Endothelial cell of umbilical vein (primary cell): Measurements from ENCODE around the gene SLC43A1. TPM values are rescaled to one million over a fixed set of nuclear protein-coding genes. Genes with fewer than 3 reads are reported as not detected.
A peak's percentile ranks its signal among the peaks of the same experiment; 100 is the strongest.

Experiments used
- BruUV-seq: library from RNA; stranded (reverse); fragments of 400-500 nt; replicated peaks from 2 replicates; lab custom pipeline; 2021; lab: Mats Ljungman, UMichigan
- CTCF ChIA-PET: fragments of 300-600, 350-600 bp; sonication (Branson Sonifier 250); formaldehyde crosslinking; loops from one replicate; lab custom pipeline; 2021; ENCODE audit warnings: antibody characterized with exemption, inconsistent platforms; lab: Charles Lee
- POLR2A ChIA-PET: fragments of 300-600, 350-600 bp; sonication (Branson Sonifier 250); formaldehyde crosslinking; loops from one replicate; lab custom pipeline; 2021; ENCODE audit warnings: antibody characterized with exemption, inconsistent platforms; lab: Charles Lee
- DNase-seq: peaks from one replicate; pipeline ENCODE4 v3.0.0-alpha.2; 2011; ENCODE audit warnings: low read depth, low spot score
- FAIRE-seq: peaks from 2 replicates; lab custom pipeline; 2011; peaks lifted over from hg19 to GRCh38; lab: Jason Lieb, UNC
- H2AFZ ChIP-seq: 2 replicates; pipeline ENCODE4 v1.6.0; 2012; ENCODE audit warnings: low read depth, low read length, control low read depth, inconsistent platforms
- H3K27ac ChIP-seq: 2 replicates; pipeline ENCODE4 v1.5.1; 2011; ENCODE audit warnings: low read depth, mild to moderate bottlenecking, control low read depth, low read length, moderate library complexity; ENCODE audit not compliant: insufficient read depth
- H3K27me3 ChIP-seq, 2 experiments: 2 replicates each; pipeline versions ENCODE4 v1.6.0 to v1.6.1; 2011; ENCODE audit warnings: low read length in 2 of 2, mixed read lengths in 1 of 2; ENCODE audit not compliant: control insufficient read depth in 2 of 2, insufficient read depth in 2 of 2
- H3K36me3 ChIP-seq, 2 experiments: 2 replicates in 1 of 2; 3 replicates in 1 of 2; pipeline ENCODE4 v1.5.1; 2011; ENCODE audit warnings: low read length in 2 of 2, mild to moderate bottlenecking in 1 of 2, moderate library complexity in 1 of 2; ENCODE audit not compliant: control insufficient read depth in 2 of 2, insufficient read depth in 2 of 2; ENCODE audit errors: extremely low read depth in 1 of 2
- H3K4me1 ChIP-seq: 3 replicates; pipeline ENCODE4 v1.5.1; 2011; ENCODE audit warnings: mild to moderate bottlenecking, low read length; ENCODE audit not compliant: control insufficient read depth, insufficient read depth; ENCODE audit errors: extremely low read depth
- H3K4me2 ChIP-seq: 2 replicates; pipeline ENCODE4 v1.6.1; 2011; ENCODE audit warnings: low read length, control low read depth, mixed read lengths; ENCODE audit not compliant: insufficient read depth
- H3K4me3 ChIP-seq, 3 experiments: fragments of 200-600 bp in 1 of 3; sonication (generic), shearing (Covaris generic) in 1 of 3; replicated peaks in 1 of 3; 2 replicates each; pipeline ENCODE4 v1.5.1; 2011 to 2016; ENCODE audit warnings: control low read depth in 3 of 3, low read length in 3 of 3, mild to moderate bottlenecking in 2 of 3, inconsistent platforms in 1 of 3, low read depth in 1 of 3, moderate library complexity in 1 of 3; ENCODE audit not compliant: insufficient read depth in 1 of 3
- H3K79me2 ChIP-seq: 2 replicates; pipeline ENCODE4 v1.6.0; 2012; ENCODE audit warnings: low read length, inconsistent platforms; ENCODE audit not compliant: control insufficient read depth, insufficient read depth
- H3K9ac ChIP-seq: replicated peaks from 2 replicates; pipeline ENCODE3; 2011; ENCODE audit warnings: low read length, control low read depth; ENCODE audit not compliant: insufficient read depth; ENCODE audit errors: extremely low read depth
- H3K9me1 ChIP-seq: replicated peaks from 3 replicates; pipeline ENCODE4 v1.6.0; 2011; ENCODE audit warnings: mild to moderate bottlenecking, low read length; ENCODE audit not compliant: control insufficient read depth, insufficient read depth; ENCODE audit errors: extremely low read depth
- H3K9me3 ChIP-seq: replicated peaks from 2 replicates; pipeline ENCODE4 v1.5.1; 2012; ENCODE audit warnings: low read length, inconsistent platforms; ENCODE audit not compliant: control insufficient read depth, insufficient read depth
- H4K20me1 ChIP-seq: replicated peaks from 2 replicates; pipeline ENCODE3; 2011; ENCODE audit warnings: mild to moderate bottlenecking, low read length; ENCODE audit not compliant: control insufficient read depth, insufficient read depth; ENCODE audit errors: extremely low read depth
- EZH2 ChIP-seq: IDR thresholded peaks from 2 replicates; pipeline ENCODE4 v1.6.1; 2012; ENCODE audit warnings: borderline replicate concordance, low read depth, mild to moderate bottlenecking, moderate library complexity, low read length, inconsistent platforms; ENCODE audit not compliant: severe bottlenecking
- FOS ChIP-seq: IDR thresholded peaks from 2 replicates; pipeline ENCODE4 v1.6.1; 2011; ENCODE audit warnings: mild to moderate bottlenecking, low read length, moderate library complexity, borderline replicate concordance; ENCODE audit not compliant: insufficient read depth
- GATA2 ChIP-seq: IDR thresholded peaks from 2 replicates; pipeline ENCODE4 v1.7.0; 2011; ENCODE audit warnings: low read depth, mild to moderate bottlenecking, moderate library complexity, mixed read lengths, low read length; ENCODE audit not compliant: insufficient read length, insufficient read depth
- JUN ChIP-seq: IDR thresholded peaks from 2 replicates; pipeline ENCODE4 v1.6.1; 2011; ENCODE audit warnings: borderline replicate concordance, low read depth; ENCODE audit not compliant: insufficient read length, insufficient read depth
- MYC ChIP-seq: IDR thresholded peaks from one replicate; pipeline ENCODE4 v1.6.1; 2011; ENCODE audit warnings: mild to moderate bottlenecking, low read depth, low read length
- POLR2A ChIP-seq: IDR thresholded peaks from 2 replicates; pipeline ENCODE4 v1.6.1; 2012; ENCODE audit warnings: low read depth, mild to moderate bottlenecking, control low read depth, low read length
- POLR2AphosphoS5 ChIP-seq: IDR thresholded peaks from 2 replicates; pipeline ENCODE4 v1.6.1; 2012; ENCODE audit warnings: low read depth, mild to moderate bottlenecking, control low read depth, low read length, moderate library complexity; ENCODE audit not compliant: insufficient read depth
- dilution Hi-C: fragments of 300-500 bp; cut with MboI; formaldehyde crosslinking; loops from one replicate; pipeline ENCODE4 v1.15.0; 2019; ENCODE audit warnings: low sequenced_read_pairs; ENCODE audit not compliant: extremely low pct_ligation_motif_present
- intact Hi-C: fragments of 100-400 bp; cut with micrococcal nuclease; formaldehyde crosslinking; loops from one replicate; pipeline ENCODE4 v1.10.0; 2022
- polyA plus RNA-seq, 4 experiments: library from polyadenylated mRNA; depleted of rRNA in 3 of 4; stranded (reverse) in 3 of 4; unstranded in 1 of 4; fragments of >200 nt; gene quantifications; 2 replicates each; pipeline versions ENCODE4 v1.2.1 to v1.2.3, GENCODE V29; 2011 to 2012; ENCODE audit warnings: missing spikeins in 1 of 4
- total RNA-seq: library from RNA; stranded (reverse); gene quantifications from 2 replicates; pipeline ENCODE4 v1.2.3, GENCODE V29; 2021
- TF ChIP-seq, protein P1 (sequence below): IDR thresholded peaks from 2 replicates; pipeline ENCODE4 v1.6.1; 2011; ENCODE audit not compliant: insufficient read depth, insufficient read length
- TF ChIP-seq, protein P2 (sequence below), 2 donors: IDR thresholded peaks; 1 replicate in 1 of 2; 2 replicates in 1 of 2; pipeline ENCODE4 v1.5.1; 2011; ENCODE audit warnings: low read length in 2 of 2, mild to moderate bottlenecking in 2 of 2, moderate library complexity in 2 of 2, control low read depth in 1 of 2, inconsistent platforms in 1 of 2, low read depth in 1 of 2; ENCODE audit not compliant: insufficient read depth in 1 of 2; ENCODE audit errors: extremely low read depth in 1 of 2

Gene SLC43A1
- total and polyA plus RNA-seq, 2 donors (not counting 3 experiments of a cell fraction or from before 2014, with no cell fraction given) = 13.7 to 19.5 TPM

GRCh38 chr11:57500515-57500914, 15.0 kb downstream of the SLC43A1 start:
- H3K9me3 ChIP-seq = no peaks in the 10 kb centered on the region
- no peak overlapping the region for H3K27ac ChIP-seq
- H3K4me2 ChIP-seq = no peak overlapping the region
- dilution Hi-C loops = no loop called here
- ChIA-PET CTCF (interaction anchor here (0.7 to 3.5 kb wide), 3 partner anchors 14 to 42 kb away, joined by 3 to 11 read pairs (median 6); no protein-coding TSS in a partner anchor), POLR2A (no interaction called here)
- FAIRE-seq (no peak), DNase-seq (no peak)
- H3K4me1 ChIP-seq = peaks cover 7% of the 10 kb centered on the region
- BruUV-seq = no TSS peak
- no peak overlapping the region for H3K9ac ChIP-seq
- H3K9me1 ChIP-seq = no peaks in the 10 kb centered on the region
- no peak for TF ChIP-seq GATA2
- no peak for TF ChIP-seq MYC
- TF ChIP-seq EZH2 = no peak
- TF ChIP-seq POLR2AphosphoS5 = no peak
- no peak for TF ChIP-seq JUN
- TF ChIP-seq, protein P1, sequence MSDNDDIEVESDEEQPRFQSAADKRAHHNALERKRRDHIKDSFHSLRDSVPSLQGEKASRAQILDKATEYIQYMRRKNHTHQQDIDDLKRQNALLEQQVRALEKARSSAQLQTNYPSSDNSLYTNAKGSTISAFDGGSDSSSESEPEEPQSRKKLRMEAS = no peak
- intact Hi-C loops = no loop called here
- no peak overlapping the region for H2AFZ ChIP-seq
- H4K20me1 ChIP-seq = no peaks in the 10 kb centered on the region
- no peaks in the 10 kb centered on the region for H3K79me2 ChIP-seq
- no peaks in the 10 kb centered on the region for H3K27me3 ChIP-seq
- H3K4me3 ChIP-seq = no peak overlapping the region
- H3K36me3 ChIP-seq = no peaks in the 10 kb centered on the region

DNA sequence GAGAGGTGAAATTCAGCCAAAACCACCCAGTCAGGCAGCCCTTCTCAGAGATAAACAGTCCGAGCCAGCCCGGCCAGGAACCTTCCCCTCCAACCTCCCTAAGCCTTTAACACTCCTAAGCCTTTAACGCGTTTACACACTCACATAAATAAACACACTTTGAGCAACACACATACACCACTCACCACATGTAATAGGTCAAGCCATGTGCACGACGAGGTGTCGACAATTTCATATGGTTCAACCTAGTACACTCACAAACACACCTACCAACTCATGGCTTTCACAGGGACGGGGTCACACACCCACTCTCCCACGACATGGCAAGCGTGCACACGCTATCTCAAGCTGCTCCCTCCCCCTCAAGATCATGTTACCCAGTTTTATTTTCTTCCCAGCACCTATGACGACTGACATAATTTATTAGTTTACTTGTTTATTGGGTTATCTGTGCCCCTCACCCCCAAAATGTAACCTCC, 15.5 kb downstream of the SLC43A1 start:
- ChIA-PET CTCF (interaction anchor here (0.7 to 3.5 kb wide), 5 partner anchors 14 to 144 kb away, joined by 3 to 11 read pairs (median 3); no protein-coding TSS in a partner anchor), POLR2A (no interaction called here)
- H3K4me3 ChIP-seq = peak overlapping the region in 2 of 3 experiments; percentile 3 to 22
- peaks cover 7% of the 10 kb centered on the region for H3K4me1 ChIP-seq
- H4K20me1 ChIP-seq = no peaks in the 10 kb centered on the region
- H2AFZ ChIP-seq = peak overlapping the region; percentile 82
- no peak overlapping the region for H3K27ac ChIP-seq
- DNase-seq = no peak
- FAIRE-seq = no peak
- no peak for TF ChIP-seq GATA2
- no peak for TF ChIP-seq EZH2
- TF ChIP-seq POLR2AphosphoS5 = no peak
- TF ChIP-seq FOS = no peak
- TF ChIP-seq, protein P2, sequence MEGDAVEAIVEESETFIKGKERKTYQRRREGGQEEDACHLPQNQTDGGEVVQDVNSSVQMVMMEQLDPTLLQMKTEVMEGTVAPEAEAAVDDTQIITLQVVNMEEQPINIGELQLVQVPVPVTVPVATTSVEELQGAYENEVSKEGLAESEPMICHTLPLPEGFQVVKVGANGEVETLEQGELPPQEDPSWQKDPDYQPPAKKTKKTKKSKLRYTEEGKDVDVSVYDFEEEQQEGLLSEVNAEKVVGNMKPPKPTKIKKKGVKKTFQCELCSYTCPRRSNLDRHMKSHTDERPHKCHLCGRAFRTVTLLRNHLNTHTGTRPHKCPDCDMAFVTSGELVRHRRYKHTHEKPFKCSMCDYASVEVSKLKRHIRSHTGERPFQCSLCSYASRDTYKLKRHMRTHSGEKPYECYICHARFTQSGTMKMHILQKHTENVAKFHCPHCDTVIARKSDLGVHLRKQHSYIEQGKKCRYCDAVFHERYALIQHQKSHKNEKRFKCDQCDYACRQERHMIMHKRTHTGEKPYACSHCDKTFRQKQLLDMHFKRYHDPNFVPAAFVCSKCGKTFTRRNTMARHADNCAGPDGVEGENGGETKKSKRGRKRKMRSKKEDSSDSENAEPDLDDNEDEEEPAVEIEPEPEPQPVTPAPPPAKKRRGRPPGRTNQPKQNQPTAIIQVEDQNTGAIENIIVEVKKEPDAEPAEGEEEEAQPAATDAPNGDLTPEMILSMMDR (IDR thresholded peaks at IDR 0.05; ENCODE audit: extremely low read depth in 1 of 2, insufficient read depth in 1 of 2, low read depth in 1 of 2, low read length in 2 of 2) = no peak
- no peak for TF ChIP-seq POLR2A
- TF ChIP-seq, protein P1 = no peak
- TF ChIP-seq JUN = no peak
- no peak for TF ChIP-seq MYC
- BruUV-seq = no TSS peak
- no peaks in the 10 kb centered on the region for H3K9me3 ChIP-seq
- peak overlapping the region; percentile 71 for H3K4me2 ChIP-seq
- no peaks in the 10 kb centered on the region for H3K9me1 ChIP-seq
- dilution Hi-C loops = no loop called here
- intact Hi-C loops = loop anchor here (1.0 kb wide), 1 partner anchor 16 kb away; no protein-coding TSS in a partner anchor
- H3K79me2 ChIP-seq = no peaks in the 10 kb centered on the region
- H3K27me3 ChIP-seq = no peaks in the 10 kb centered on the region
- no peaks in the 10 kb centered on the region for H3K36me3 ChIP-seq
- peak overlapping the region; percentile 26 for H3K9ac ChIP-seq
